ENCODE measurements around the gene ANKS1B.
A peak's percentile ranks its signal among the peaks of the same experiment; 100 is the strongest.

Gene ANKS1B

DNA sequence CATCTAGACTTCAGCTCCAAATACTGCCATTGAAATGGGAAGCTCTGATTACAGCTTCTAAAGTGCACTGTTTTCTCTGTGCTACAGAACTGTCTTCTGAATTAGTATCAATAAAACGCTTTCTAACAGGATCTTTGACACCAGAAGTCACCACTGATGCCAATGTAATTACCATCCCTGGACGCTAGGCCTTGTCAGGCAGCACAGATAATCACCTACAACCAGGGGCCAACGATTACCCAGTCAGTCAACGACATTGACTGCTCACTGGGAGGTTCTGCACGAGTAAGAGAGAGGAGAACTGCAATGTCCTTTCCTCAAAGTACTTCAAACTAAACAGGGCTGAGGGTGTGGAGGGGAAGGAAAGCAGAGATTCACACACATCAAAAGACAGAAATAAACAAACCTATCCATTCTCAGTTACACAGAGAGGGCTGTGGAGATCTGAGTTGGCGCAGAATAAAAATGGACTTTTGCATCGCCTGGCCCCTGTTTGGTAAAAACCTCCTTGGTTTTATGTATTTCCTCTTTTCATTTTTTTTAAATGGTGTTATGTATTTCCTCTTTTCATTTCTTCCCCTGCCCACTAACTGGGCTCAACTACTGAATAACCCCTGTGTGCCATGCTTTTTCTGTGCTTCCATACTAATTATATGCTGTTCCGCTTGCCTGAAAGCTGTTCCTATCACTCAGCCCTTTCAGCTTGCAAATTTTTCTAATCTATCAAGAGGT is 847.4 kb downstream of the ANKS1B start:
- Mint-ChIP-seq H3K9me3 (no peaks in the 10 kb centered on the region), H3K27me3 (ENCODE audit: low read depth) (no peaks in the 10 kb centered on the region), H3K36me3 (ENCODE audit: low read depth) (no peaks in the 10 kb centered on the region), H3K27ac (no peak overlapping the region), H3K4me1 (peaks cover 11% of the 10 kb centered on the region), H3K4me3 (no peak overlapping the region)
- TF ChIP-seq, protein P1, sequence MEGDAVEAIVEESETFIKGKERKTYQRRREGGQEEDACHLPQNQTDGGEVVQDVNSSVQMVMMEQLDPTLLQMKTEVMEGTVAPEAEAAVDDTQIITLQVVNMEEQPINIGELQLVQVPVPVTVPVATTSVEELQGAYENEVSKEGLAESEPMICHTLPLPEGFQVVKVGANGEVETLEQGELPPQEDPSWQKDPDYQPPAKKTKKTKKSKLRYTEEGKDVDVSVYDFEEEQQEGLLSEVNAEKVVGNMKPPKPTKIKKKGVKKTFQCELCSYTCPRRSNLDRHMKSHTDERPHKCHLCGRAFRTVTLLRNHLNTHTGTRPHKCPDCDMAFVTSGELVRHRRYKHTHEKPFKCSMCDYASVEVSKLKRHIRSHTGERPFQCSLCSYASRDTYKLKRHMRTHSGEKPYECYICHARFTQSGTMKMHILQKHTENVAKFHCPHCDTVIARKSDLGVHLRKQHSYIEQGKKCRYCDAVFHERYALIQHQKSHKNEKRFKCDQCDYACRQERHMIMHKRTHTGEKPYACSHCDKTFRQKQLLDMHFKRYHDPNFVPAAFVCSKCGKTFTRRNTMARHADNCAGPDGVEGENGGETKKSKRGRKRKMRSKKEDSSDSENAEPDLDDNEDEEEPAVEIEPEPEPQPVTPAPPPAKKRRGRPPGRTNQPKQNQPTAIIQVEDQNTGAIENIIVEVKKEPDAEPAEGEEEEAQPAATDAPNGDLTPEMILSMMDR (IDR thresholded peaks at IDR 0.05; ENCODE audit: unreplicated experiment in 3 of 3), result no peak

DNA sequence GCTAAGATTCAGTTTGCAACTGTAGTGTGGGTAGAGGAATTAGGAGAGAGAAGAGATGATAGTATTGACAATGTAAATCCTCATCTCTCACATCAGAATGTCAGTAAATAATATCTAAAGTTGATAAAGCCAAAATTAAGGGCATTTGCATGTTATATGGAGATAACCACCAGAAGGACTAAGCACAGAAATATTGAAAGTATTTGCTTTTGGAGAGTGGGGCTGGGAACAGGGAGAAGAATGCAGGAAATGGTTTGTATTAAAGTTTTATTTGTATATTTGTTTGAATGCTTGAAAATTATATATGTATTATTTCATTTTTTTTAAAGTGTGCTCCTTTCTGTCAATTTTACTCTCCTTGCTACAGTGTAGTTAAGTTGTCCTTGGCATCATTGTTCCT is 848.2 kb downstream of the ANKS1B start:
- Mint-ChIP-seq H3K4me1 (peaks cover 5% of the 10 kb centered on the region), H3K4me3 (no peak overlapping the region), H3K9me3 (no peaks in the 10 kb centered on the region), H3K36me3 (ENCODE audit: low read depth) (no peaks in the 10 kb centered on the region), H3K27ac (no peak overlapping the region), H3K27me3 (ENCODE audit: low read depth) (no peaks in the 10 kb centered on the region)
- TF ChIP-seq, protein P1 (IDR thresholded peaks at IDR 0.05; ENCODE audit: unreplicated experiment in 3 of 3), result no peak

GRCh38 chr12:99135376-99135775 is 849.4 kb downstream of the ANKS1B start:
- peaks cover 5% of the 10 kb centered on the region for H3K4me1 Mint-ChIP-seq
- H3K27ac Mint-ChIP-seq, result peak overlapping the region in 1 of 3 experiments; percentile 28
- H3K4me3 Mint-ChIP-seq, result no peak overlapping the region
- no peaks in the 10 kb centered on the region for H3K27me3 Mint-ChIP-seq (ENCODE audit: low read depth)
- H3K9me3 Mint-ChIP-seq, result no peaks in the 10 kb centered on the region
- no peaks in the 10 kb centered on the region for H3K36me3 Mint-ChIP-seq (ENCODE audit: low read depth)
- TF ChIP-seq, protein P1 (IDR thresholded peaks at IDR 0.05; ENCODE audit: unreplicated experiment in 3 of 3), result no peak

GRCh38 chr12:99133401-99133800 is 851.3 kb downstream of the ANKS1B start:
- Mint-ChIP-seq H3K36me3 (ENCODE audit: low read depth) (no peaks in the 10 kb centered on the region), H3K27me3 (ENCODE audit: low read depth) (no peaks in the 10 kb centered on the region), H3K4me3 (no peak overlapping the region), H3K9me3 (no peaks in the 10 kb centered on the region), H3K27ac (peak overlapping the region in 1 of 3 experiments; percentile 16), H3K4me1 (peaks cover 5% of the 10 kb centered on the region)
- TF ChIP-seq, protein P1 (IDR thresholded peaks at IDR 0.05; ENCODE audit: unreplicated experiment in 3 of 3), result no peak

GRCh38 chr12:99131751-99132199 is 853.0 kb downstream of the ANKS1B start:
- TF ChIP-seq, protein P1 (IDR thresholded peaks at IDR 0.05; ENCODE audit: unreplicated experiment in 3 of 3), result no peak
- Mint-ChIP-seq H3K27me3 (ENCODE audit: low read depth) (no peaks in the 10 kb centered on the region), H3K9me3 (no peaks in the 10 kb centered on the region), H3K36me3 (ENCODE audit: low read depth) (no peaks in the 10 kb centered on the region), H3K4me3 (no peak overlapping the region), H3K27ac (no peak overlapping the region), H3K4me1 (peaks cover 5% of the 10 kb centered on the region)
